Ascending aorta (tissue), 2 donors: ENCODE results near the gene TRAF3. TPM values are rescaled to one million over a fixed set of nuclear protein-coding genes. Genes with fewer than 3 reads are reported as not detected.
A peak's percentile ranks its signal among the peaks of the same experiment; 100 is the strongest.

ENCODE experiments used
- DNase-seq, 2 donors: peaks; one replicate each; pipeline ENCODE4 v3.0.0-alpha.2; 2019; ENCODE audit warnings: low spot score in 2 of 2
- H3K27ac ChIP-seq, 2 donors: fragments of 200-600 bp; sonication (generic); one replicate each; pipeline ENCODE4 v1.5.1; 2016 to 2017; ENCODE audit warnings: mild to moderate bottlenecking in 1 of 2
- H3K27me3 ChIP-seq: fragments of 200-600 bp; sonication (generic); one replicate; pipeline ENCODE4 v1.5.1; 2017
- H3K36me3 ChIP-seq, 2 donors: fragments of 200-600 bp; sonication (generic); one replicate each; pipeline ENCODE4 v1.5.1; 2016
- H3K4me1 ChIP-seq, 2 donors: fragments of 200-600 bp; sonication (generic); one replicate each; pipeline ENCODE4 v1.5.1; 2016 to 2017; ENCODE audit warnings: mild to moderate bottlenecking in 1 of 2
- H3K4me3 ChIP-seq, 2 donors: fragments of 200-600 bp; sonication (generic); one replicate each; pipeline ENCODE4 v1.5.1; 2016 to 2017; ENCODE audit warnings: mild to moderate bottlenecking in 1 of 2
- H3K9me3 ChIP-seq, 2 donors: fragments of 200-600 bp; sonication (generic); one replicate each; pipeline ENCODE4 v1.5.1; 2016
- CTCF ChIP-seq, 3 experiments: fragments of 200-600 bp in 2 of 3; fragments of 450-650 bp in 1 of 3; sonication (generic) in 2 of 3; IDR thresholded peaks; one replicate each; pipeline ENCODE4 v1.5.1; 2016 to 2019; ENCODE audit warnings: antibody characterized with exemption in 3 of 3, mild to moderate bottlenecking in 1 of 3, moderate library complexity in 1 of 3
- intact Hi-C: fragments of 100-400 bp; cut with DNase I; formaldehyde crosslinking; loops from one replicate; pipeline ENCODE4 v1.15.1; 2023
- total RNA-seq: library from RNA; depleted of rRNA; stranded (reverse); fragments of >200 nt; gene quantifications from one replicate; pipeline ENCODE4 v1.1.0, GENCODE V29; 2016

Gene TRAF3
- total RNA-seq, 1 donor from 2014 or later: 12.2 TPM

- H3K9me3 ChIP-seq: peaks cover 0 to 3% of the 10 kb centered on the region in 2 donors
- intact Hi-C loops: no loop called here
- H3K4me3 ChIP-seq: no peak overlapping the region
- no peak for TF ChIP-seq CTCF (IDR thresholded peaks at IDR 0.05)
- H3K27me3 ChIP-seq: no peaks in the 10 kb centered on the region
- peak; percentile 47 to 68 for DNase-seq
- H3K36me3 ChIP-seq: no peaks in the 10 kb centered on the region
- H3K4me1 ChIP-seq: no peaks in the 10 kb centered on the region
- no peak overlapping the region for H3K27ac ChIP-seq
These were observed 18.0 kb downstream of the TRAF3 start for GRCh38 chr14:102795060-102795925.

- H3K9me3 ChIP-seq: peaks cover 0 to 3% of the 10 kb centered on the region in 2 donors
These were observed 19.5 kb downstream of the TRAF3 start for GRCh38 chr14:102796661-102797190.

GRCh38 chr14:102798926-102799325 is 21.7 kb downstream of the TRAF3 start:
- Histone ChIP-seq H3K9me3 (no peaks in the 10 kb centered on the region), H3K4me1 (no peaks in the 10 kb centered on the region), H3K4me3 (no peak overlapping the region), H3K27me3 (no peaks in the 10 kb centered on the region), H3K27ac (no peak overlapping the region), H3K36me3 (no peaks in the 10 kb centered on the region)
- no peak for DNase-seq
- TF ChIP-seq CTCF (IDR thresholded peaks at IDR 0.05): no peak
- intact Hi-C loops: no loop called here

More at GRCh38 chr14:102796661-102797190, 19.5 kb downstream of the TRAF3 start:
- H3K4me1 ChIP-seq: no peaks in the 10 kb centered on the region
- intact Hi-C loops: no loop called here
- no peak overlapping the region for H3K27ac ChIP-seq
- no peak for TF ChIP-seq CTCF (IDR thresholded peaks at IDR 0.05)
- no peak for DNase-seq
- H3K4me3 ChIP-seq: no peak overlapping the region
- no peaks in the 10 kb centered on the region for H3K36me3 ChIP-seq
- no peaks in the 10 kb centered on the region for H3K27me3 ChIP-seq

GRCh38 chr14:102799684-102800562 is 22.7 kb downstream of the TRAF3 start:
- Histone ChIP-seq H3K36me3 (no peaks in the 10 kb centered on the region), H3K9me3 (no peaks in the 10 kb centered on the region), H3K4me1 (no peaks in the 10 kb centered on the region), H3K4me3 (no peak overlapping the region), H3K27me3 (no peaks in the 10 kb centered on the region), H3K27ac (no peak overlapping the region)
- intact Hi-C loops: no loop called here
- no peak for TF ChIP-seq CTCF (IDR thresholded peaks at IDR 0.05)
- no peak for DNase-seq

GRCh38 chr14:102802834-102803523 is 25.7 kb downstream of the TRAF3 start:
- Histone ChIP-seq H3K27me3 (no peaks in the 10 kb centered on the region), H3K4me1 (no peaks in the 10 kb centered on the region), H3K9me3 (no peaks in the 10 kb centered on the region), H3K4me3 (no peak overlapping the region), H3K27ac (no peak overlapping the region), H3K36me3 (no peaks in the 10 kb centered on the region)
- no peak for TF ChIP-seq CTCF (IDR thresholded peaks at IDR 0.05)
- no peak for DNase-seq
- intact Hi-C loops: no loop called here
